CD14-positive monocyte (primary cell): Measurements from ENCODE around the gene SERINC4. TPM values are rescaled to one million over a fixed set of nuclear protein-coding genes. Genes with fewer than 3 reads are reported as not detected.
"Not testable (repeated sequence)": the region's sequence is repeated elsewhere in the genome, so short reads cannot be mapped to it uniquely, and the experiment has no call there.

Experiments
- DNase-seq, 3 donors: peaks; one replicate each; pipeline ENCODE4 v3.0.0-alpha.2; 2011 to 2022
- H2AFZ ChIP-seq: 2 replicates; pipeline ENCODE4 v1.6.0; 2012; ENCODE audit warnings: mild to moderate bottlenecking, low read depth, low read length, inconsistent platforms; ENCODE audit not compliant: insufficient read depth, poor library complexity, severe bottlenecking
- H3K27ac ChIP-seq, 2 donors: 1 replicate in 1 of 2; 2 replicates in 1 of 2; pipeline ENCODE4 v1.5.1; 2012 to 2013; ENCODE audit warnings: low read length in 2 of 2, control low read depth in 1 of 2, inconsistent platforms in 1 of 2, low read depth in 1 of 2, mild to moderate bottlenecking in 1 of 2
- H3K27me3 ChIP-seq, 2 donors: one replicate each; pipeline versions ENCODE4 v1.6.0 to v1.6.1; 2011 to 2013; ENCODE audit warnings: low read length in 2 of 2; ENCODE audit not compliant: control insufficient read depth in 2 of 2, insufficient read depth in 2 of 2
- H3K36me3 ChIP-seq, 2 donors: replicated peaks in 1 of 2; 1 replicate in 1 of 2; 2 replicates in 1 of 2; pipeline versions ENCODE4 v1.5.1 to v1.6.1; 2012 to 2013; ENCODE audit warnings: low read length in 2 of 2, control low read depth in 1 of 2, inconsistent platforms in 1 of 2, mild to moderate bottlenecking in 1 of 2; ENCODE audit not compliant: insufficient read depth in 2 of 2, control insufficient read depth in 1 of 2
- H3K4me1 ChIP-seq, 2 donors: 1 replicate in 1 of 2; 2 replicates in 1 of 2; pipeline versions ENCODE4 v1.5.1 to v1.6.1; 2012 to 2013; ENCODE audit warnings: low read length in 2 of 2, control low read depth in 1 of 2, inconsistent platforms in 1 of 2, mild to moderate bottlenecking in 1 of 2, moderate library complexity in 1 of 2; ENCODE audit not compliant: insufficient read depth in 2 of 2, control insufficient read depth in 1 of 2
- H3K4me2 ChIP-seq: replicated peaks from 2 replicates; pipeline ENCODE3; 2012; ENCODE audit warnings: low read length, moderate library complexity, mild to moderate bottlenecking; ENCODE audit not compliant: poor library complexity, severe bottlenecking; ENCODE audit errors: extremely low read depth
- H3K4me3 ChIP-seq, 3 experiments: fragments of 200-600 bp in 1 of 3; sonication (generic) in 1 of 3; replicated peaks in 1 of 3; 1 replicate in 2 of 3; 2 replicates in 1 of 3; pipeline ENCODE4 v1.5.1; 2011 to 2013; ENCODE audit warnings: low read length in 3 of 3, mild to moderate bottlenecking in 3 of 3, control low read depth in 2 of 3, low read depth in 2 of 3, inconsistent platforms in 1 of 3, moderate library complexity in 1 of 3
- H3K79me2 ChIP-seq: 2 replicates; pipeline ENCODE4 v1.6.0; 2012; ENCODE audit warnings: mild to moderate bottlenecking, control low read depth, inconsistent platforms, low read length, moderate library complexity; ENCODE audit not compliant: insufficient read depth
- H3K9ac ChIP-seq: 2 replicates; pipeline ENCODE4 v1.6.0; 2017; ENCODE audit warnings: low read length, mild to moderate bottlenecking; ENCODE audit not compliant: insufficient read depth, poor library complexity, severe bottlenecking
- H3K9me3 ChIP-seq, 2 donors: replicated peaks in 1 of 2; 1 replicate in 1 of 2; 2 replicates in 1 of 2; pipeline versions ENCODE4 v1.5.1 to v1.6.1; 2012 to 2013; ENCODE audit warnings: low read length in 2 of 2, control low read depth in 1 of 2; ENCODE audit not compliant: control insufficient read depth in 1 of 2, insufficient read depth in 1 of 2
- H4K20me1 ChIP-seq: 2 replicates; pipeline ENCODE4 v1.6.0; 2012; ENCODE audit warnings: mild to moderate bottlenecking, low read length, control low read depth, moderate library complexity; ENCODE audit not compliant: insufficient read depth
- H3K27ac Mint-ChIP-seq, 7 donors: one replicate each; pipeline ENCODE4 v1.8.0; 2020; ENCODE audit warnings: mild to moderate bottlenecking in 7 of 7, mixed read lengths in 7 of 7, moderate library complexity in 6 of 7, inconsistent platforms in 2 of 7
- H3K27me3 Mint-ChIP-seq, 3 donors: one replicate each; pipeline ENCODE4 v1.8.0; 2021 to 2022; ENCODE audit warnings: low read depth in 3 of 3, mild to moderate bottlenecking in 3 of 3, mixed read lengths in 3 of 3, moderate library complexity in 3 of 3, inconsistent platforms in 1 of 3
- H3K36me3 Mint-ChIP-seq, 2 donors: one replicate each; pipeline ENCODE4 v1.8.0; 2020; ENCODE audit warnings: mixed read lengths in 2 of 2, inconsistent platforms in 1 of 2, mild to moderate bottlenecking in 1 of 2
- H3K4me1 Mint-ChIP-seq: one replicate; pipeline ENCODE4 v1.8.0; 2020; ENCODE audit warnings: mild to moderate bottlenecking, mixed read lengths
- H3K4me3 Mint-ChIP-seq, 2 donors: one replicate each; pipeline ENCODE4 v1.8.0; 2020; ENCODE audit warnings: mild to moderate bottlenecking in 2 of 2, mixed read lengths in 2 of 2, moderate library complexity in 1 of 2
- H3K9me3 Mint-ChIP-seq, 7 donors: one replicate each; pipeline ENCODE4 v1.8.0; 2020 to 2022; ENCODE audit warnings: mixed read lengths in 7 of 7, mild to moderate bottlenecking in 6 of 7, moderate library complexity in 6 of 7, inconsistent platforms in 2 of 7
- WGBS: methylation state at CpG from one replicate; pipeline ENCODE4 v1.1.5; 2013; ENCODE audit warnings: missing lambda C conversion rate; ENCODE audit not compliant: insufficient coverage; 5-methylcytosine and 5-hydroxymethylcytosine counted together
- intact Hi-C, 2 donors: fragments of 100-400 bp; cut with micrococcal nuclease; formaldehyde crosslinking; loops; one replicate each; pipeline versions ENCODE4 v1.15.0 to v1.15.1; 2023
- polyA plus RNA-seq, 3 donors: library from polyadenylated mRNA; depleted of rRNA in 1 of 3; unstranded in 2 of 3; stranded (reverse) in 1 of 3; fragments of 300-500 nt in 2 of 3; fragments of >200 nt in 1 of 3; fragmentation: Illumina TruSeq in 2 of 3; gene quantifications; 1 replicate in 2 of 3; 2 replicates in 1 of 3; pipeline ENCODE4 v1.2.3, GENCODE V29; 2012 to 2021
- TF ChIP-seq, protein P1 (sequence below): fragments of 200-600 bp; IDR thresholded peaks from one replicate; pipeline ENCODE4 v1.8.0; 2022; ENCODE audit warnings: antibody characterized with exemption, mild to moderate bottlenecking

Gene SERINC4
- polyA plus RNA-seq, 3 donors = 0.09 to 0.70 (median 0.56) TPM

GRCh38 chr15:43808960-43809678 is 9.1 kb upstream of the SERINC4 start:
- peak overlapping the region in 1 of 3 experiments; percentile 1 for H3K4me3 ChIP-seq
- DNase-seq = peak; percentile 47 to 65 (median 58)
- no peaks in the 10 kb centered on the region for H3K79me2 ChIP-seq
- no peak overlapping the region for H3K9ac ChIP-seq
- H3K4me3 Mint-ChIP-seq = no peak overlapping the region
- no peaks in the 10 kb centered on the region for H3K9me3 ChIP-seq
- peak overlapping the region; percentile 34 to 60 for H3K27ac ChIP-seq
- H3K4me1 ChIP-seq = peaks cover 17 to 18% of the 10 kb centered on the region in 2 donors
- no peaks in the 10 kb centered on the region for H3K27me3 ChIP-seq
- TF ChIP-seq, protein P1, sequence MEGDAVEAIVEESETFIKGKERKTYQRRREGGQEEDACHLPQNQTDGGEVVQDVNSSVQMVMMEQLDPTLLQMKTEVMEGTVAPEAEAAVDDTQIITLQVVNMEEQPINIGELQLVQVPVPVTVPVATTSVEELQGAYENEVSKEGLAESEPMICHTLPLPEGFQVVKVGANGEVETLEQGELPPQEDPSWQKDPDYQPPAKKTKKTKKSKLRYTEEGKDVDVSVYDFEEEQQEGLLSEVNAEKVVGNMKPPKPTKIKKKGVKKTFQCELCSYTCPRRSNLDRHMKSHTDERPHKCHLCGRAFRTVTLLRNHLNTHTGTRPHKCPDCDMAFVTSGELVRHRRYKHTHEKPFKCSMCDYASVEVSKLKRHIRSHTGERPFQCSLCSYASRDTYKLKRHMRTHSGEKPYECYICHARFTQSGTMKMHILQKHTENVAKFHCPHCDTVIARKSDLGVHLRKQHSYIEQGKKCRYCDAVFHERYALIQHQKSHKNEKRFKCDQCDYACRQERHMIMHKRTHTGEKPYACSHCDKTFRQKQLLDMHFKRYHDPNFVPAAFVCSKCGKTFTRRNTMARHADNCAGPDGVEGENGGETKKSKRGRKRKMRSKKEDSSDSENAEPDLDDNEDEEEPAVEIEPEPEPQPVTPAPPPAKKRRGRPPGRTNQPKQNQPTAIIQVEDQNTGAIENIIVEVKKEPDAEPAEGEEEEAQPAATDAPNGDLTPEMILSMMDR = no peak
- H2AFZ ChIP-seq = no peak overlapping the region
- peaks cover 72 to 94% of the 10 kb centered on the region in 2 donors for H3K36me3 ChIP-seq
- peaks cover 0 to 1% (median 0%) of the 10 kb centered on the region in 7 donors for H3K9me3 Mint-ChIP-seq
- H4K20me1 ChIP-seq = no peaks in the 10 kb centered on the region
- intact Hi-C loops = no loop called here
- WGBS = no CpG with 5 or more reads among the region's 6 CpGs
- H3K36me3 Mint-ChIP-seq = peaks cover 64 to 86% of the 10 kb centered on the region in 2 donors
- no peak overlapping the region for H3K4me2 ChIP-seq
- peaks cover 0 to 2% (median 0%) of the 10 kb centered on the region in 3 donors for H3K27me3 Mint-ChIP-seq
- peaks cover 14% of the 10 kb centered on the region for H3K4me1 Mint-ChIP-seq
- peak overlapping the region; percentile 44 to 89 (median 79) for H3K27ac Mint-ChIP-seq

DNA sequence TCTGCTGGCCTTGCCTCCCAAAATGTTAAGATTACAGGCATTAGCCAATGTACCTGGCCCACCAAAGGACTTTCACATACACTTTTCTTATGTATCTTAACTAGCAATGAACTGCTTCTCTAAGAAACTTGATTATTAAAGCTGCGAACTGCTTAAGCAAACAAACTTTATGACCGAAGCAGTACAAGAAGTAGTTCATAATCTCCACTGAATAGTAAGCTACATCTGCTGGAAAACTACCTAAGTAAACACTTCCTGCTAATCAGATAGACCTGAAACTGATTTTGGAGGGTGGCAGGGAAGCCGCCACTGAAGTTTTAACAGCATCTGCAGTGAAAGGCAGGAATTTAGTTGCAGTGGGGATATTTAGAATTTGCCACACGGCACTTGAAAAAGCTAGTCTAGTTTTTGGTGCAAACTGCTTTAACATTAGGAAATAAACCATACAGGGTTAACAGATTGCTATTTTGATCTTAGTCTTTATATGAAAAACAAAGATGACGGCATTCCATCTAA is 8.5 kb upstream of the SERINC4 start:
- TF ChIP-seq, protein P1 = no peak
- Mint-ChIP-seq H3K27me3 (peaks cover 0 to 2% (median 0%) of the 10 kb centered on the region in 3 donors), H3K9me3 (peaks cover 0 to 1% (median 0%) of the 10 kb centered on the region in 7 donors), H3K4me3 (no peak overlapping the region), H3K36me3 (peaks cover 59 to 84% of the 10 kb centered on the region in 2 donors), H3K27ac (peak overlapping the region in 5 of 7 donors; percentile 8 to 83 (median 44)), H3K4me1 (peaks cover 14% of the 10 kb centered on the region)
- Histone ChIP-seq H4K20me1 (no peaks in the 10 kb centered on the region), H3K4me1 (peaks cover 17 to 18% of the 10 kb centered on the region in 2 donors), H3K4me3 (no peak overlapping the region), H3K9me3 (no peaks in the 10 kb centered on the region), H3K27me3 (no peaks in the 10 kb centered on the region), H3K4me2 (no peak overlapping the region), H3K27ac (peak overlapping the region in 1 of 2 donors; percentile 60), H3K79me2 (no peaks in the 10 kb centered on the region), H3K36me3 (peaks cover 67 to 94% of the 10 kb centered on the region in 2 donors), H2AFZ (no peak overlapping the region), H3K9ac (no peak overlapping the region)
- DNase-seq = no peak
- intact Hi-C loops = no loop called here
- WGBS = 100% methylated on average over 1 of the region's 5 CpGs

- H3K27ac ChIP-seq = peak overlapping the region in 1 of 2 donors; percentile 36
- H3K79me2 ChIP-seq = peaks cover 18% of the 10 kb centered on the region
- H3K9ac ChIP-seq, H2AFZ ChIP-seq, H3K27me3 ChIP-seq, DNase-seq, H3K4me3 Mint-ChIP-seq, H3K4me2 ChIP-seq, H4K20me1 ChIP-seq, H3K4me3 ChIP-seq, H3K9me3 Mint-ChIP-seq, H3K27me3 Mint-ChIP-seq, intact Hi-C loops, H3K9me3 ChIP-seq: not testable (repeated sequence)
- Mint-ChIP-seq H3K36me3 (peaks cover 51 to 68% of the 10 kb centered on the region in 2 donors), H3K4me1 (peaks cover 32% of the 10 kb centered on the region), H3K27ac (peak overlapping the region in 1 of 7 donors; percentile 43)
- 78% methylated on average over 1 of the region's 7 CpGs for WGBS
- peaks cover 49 to 72% of the 10 kb centered on the region in 2 donors for H3K36me3 ChIP-seq
- H3K4me1 ChIP-seq = peaks cover 16 to 33% of the 10 kb centered on the region in 2 donors
These were observed 2.7 kb upstream of the SERINC4 start for GRCh38 chr15:43802676-43803075.
